MM.1S (cell line): ENCODE data around the gene ADD2.

Source experiments
- DNase-seq: peaks from one replicate; pipeline ENCODE4 v3.0.0-alpha.2; 2015
- H2AFZ ChIP-seq: fragments of 300-600 bp; sonication (generic); 2 replicates; pipeline ENCODE4 v1.6.0; 2016; ENCODE audit warnings: antibody characterized with exemption, low read length
- H3F3A ChIP-seq: fragments of 300-600 bp; sonication (generic); 2 replicates; pipeline ENCODE4 v1.6.1; 2016; ENCODE audit warnings: mild to moderate bottlenecking, antibody characterized with exemption, low read length, moderate library complexity, mixed read lengths; ENCODE audit not compliant: insufficient read depth
- H3K27ac ChIP-seq: fragments of 300-600 bp; sonication (generic); 2 replicates; pipeline ENCODE4 v1.5.1; 2016; ENCODE audit warnings: mild to moderate bottlenecking, low read length
- H3K27me3 ChIP-seq: fragments of 300-600 bp; sonication (generic); replicated peaks from 2 replicates; pipeline ENCODE4 v1.6.0; 2016; ENCODE audit warnings: low read length; ENCODE audit not compliant: insufficient read depth
- H3K36me3 ChIP-seq: fragments of 300-600 bp; sonication (generic); replicated peaks from 2 replicates; pipeline ENCODE4 v1.6.1; 2016; ENCODE audit warnings: mild to moderate bottlenecking, low read length, mixed read lengths; ENCODE audit not compliant: insufficient read depth
- H3K4me1 ChIP-seq: fragments of 300-600 bp; sonication (generic); 2 replicates; pipeline ENCODE4 v1.6.1; 2016; ENCODE audit warnings: low read length, mixed read lengths
- H3K4me2 ChIP-seq: fragments of 300-600 bp; sonication (generic); 2 replicates; pipeline ENCODE4 v1.6.0; 2016; ENCODE audit warnings: low read depth, low read length
- H3K4me3 ChIP-seq: fragments of 300-600 bp; sonication (generic); 2 replicates; pipeline ENCODE4 v1.5.1; 2016; ENCODE audit warnings: low read length, mixed read lengths
- H3K79me2 ChIP-seq: fragments of 300-600 bp; sonication (generic); 2 replicates; pipeline ENCODE4 v1.6.1; 2016; ENCODE audit warnings: mixed run types, low read length, mixed read lengths
- H3K9ac ChIP-seq: fragments of 300-600 bp; sonication (generic); 2 replicates; pipeline ENCODE4 v1.6.1; 2016; ENCODE audit warnings: low read length, mixed read lengths
- H3K9me2 ChIP-seq: fragments of 300-600 bp; sonication (generic); replicated peaks from 2 replicates; pipeline ENCODE4 v1.6.1; 2016; ENCODE audit warnings: mild to moderate bottlenecking, low read length, mixed read lengths; ENCODE audit not compliant: insufficient read depth
- H3K9me3 ChIP-seq: fragments of 300-600 bp; sonication (generic); replicated peaks from 2 replicates; pipeline ENCODE4 v1.6.1; 2016; ENCODE audit warnings: mild to moderate bottlenecking, low read length, mixed read lengths; ENCODE audit not compliant: insufficient read depth
- H4K20me1 ChIP-seq: fragments of 300-600 bp; sonication (generic); 2 replicates; pipeline ENCODE4 v1.6.1; 2016; ENCODE audit warnings: mild to moderate bottlenecking, low read length, moderate library complexity, mixed read lengths; ENCODE audit not compliant: insufficient read depth
- EZH2 ChIP-seq: fragments of 300-600 bp; sonication (generic); optimal IDR thresholded peaks from 2 replicates; pipeline ENCODE3; 2017; ENCODE audit warnings: low read depth, mild to moderate bottlenecking, antibody characterized with exemption, low read length, mixed read lengths
- EZH2phosphoT487 ChIP-seq: fragments of 300-600 bp; sonication (generic); IDR thresholded peaks from 2 replicates; pipeline ENCODE4 v1.6.1; 2018; ENCODE audit warnings: antibody characterized with exemption, low read length
- TF ChIP-seq, protein P1 (sequence below): fragments of 300-600 bp; sonication (generic); IDR thresholded peaks from 2 replicates; pipeline ENCODE4 v1.5.1; 2016; ENCODE audit warnings: antibody characterized with exemption, low read length, mixed read lengths

The ADD2 gene

GRCh38 chr2:70647873-70648481 lies 120.0 kb downstream of the ADD2 start:
- H3K27ac ChIP-seq = no peak overlapping the region
- peak; percentile 72 for DNase-seq
- H3K9ac ChIP-seq = no peak overlapping the region
- no peaks in the 10 kb centered on the region for H4K20me1 ChIP-seq
- H3F3A ChIP-seq = no peaks in the 10 kb centered on the region
- H3K79me2 ChIP-seq = no peaks in the 10 kb centered on the region
- no peaks in the 10 kb centered on the region for H3K36me3 ChIP-seq
- no peak overlapping the region for H2AFZ ChIP-seq
- H3K9me3 ChIP-seq = no peaks in the 10 kb centered on the region
- H3K4me2 ChIP-seq = no peak overlapping the region
- H3K9me2 ChIP-seq = no peaks in the 10 kb centered on the region
- no peak overlapping the region for H3K4me3 ChIP-seq
- no peaks in the 10 kb centered on the region for H3K4me1 ChIP-seq
- no peak for TF ChIP-seq EZH2
- TF ChIP-seq, protein P1, sequence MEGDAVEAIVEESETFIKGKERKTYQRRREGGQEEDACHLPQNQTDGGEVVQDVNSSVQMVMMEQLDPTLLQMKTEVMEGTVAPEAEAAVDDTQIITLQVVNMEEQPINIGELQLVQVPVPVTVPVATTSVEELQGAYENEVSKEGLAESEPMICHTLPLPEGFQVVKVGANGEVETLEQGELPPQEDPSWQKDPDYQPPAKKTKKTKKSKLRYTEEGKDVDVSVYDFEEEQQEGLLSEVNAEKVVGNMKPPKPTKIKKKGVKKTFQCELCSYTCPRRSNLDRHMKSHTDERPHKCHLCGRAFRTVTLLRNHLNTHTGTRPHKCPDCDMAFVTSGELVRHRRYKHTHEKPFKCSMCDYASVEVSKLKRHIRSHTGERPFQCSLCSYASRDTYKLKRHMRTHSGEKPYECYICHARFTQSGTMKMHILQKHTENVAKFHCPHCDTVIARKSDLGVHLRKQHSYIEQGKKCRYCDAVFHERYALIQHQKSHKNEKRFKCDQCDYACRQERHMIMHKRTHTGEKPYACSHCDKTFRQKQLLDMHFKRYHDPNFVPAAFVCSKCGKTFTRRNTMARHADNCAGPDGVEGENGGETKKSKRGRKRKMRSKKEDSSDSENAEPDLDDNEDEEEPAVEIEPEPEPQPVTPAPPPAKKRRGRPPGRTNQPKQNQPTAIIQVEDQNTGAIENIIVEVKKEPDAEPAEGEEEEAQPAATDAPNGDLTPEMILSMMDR = peak; percentile 99
- H3K27me3 ChIP-seq = no peaks in the 10 kb centered on the region

GRCh38 chr2:70646420-70646818 lies 121.6 kb downstream of the ADD2 start:
- no peaks in the 10 kb centered on the region for H3K27me3 ChIP-seq
- no peak for DNase-seq
- H3K27ac ChIP-seq = no peak overlapping the region
- no peak overlapping the region for H3K4me2 ChIP-seq
- H3F3A ChIP-seq = no peaks in the 10 kb centered on the region
- H3K4me1 ChIP-seq = no peaks in the 10 kb centered on the region
- H4K20me1 ChIP-seq = no peaks in the 10 kb centered on the region
- H3K9me3 ChIP-seq = no peaks in the 10 kb centered on the region
- no peaks in the 10 kb centered on the region for H3K36me3 ChIP-seq
- no peak overlapping the region for H2AFZ ChIP-seq
- no peak for TF ChIP-seq EZH2
- TF ChIP-seq, protein P1 = no peak
- no peaks in the 10 kb centered on the region for H3K9me2 ChIP-seq
- no peaks in the 10 kb centered on the region for H3K79me2 ChIP-seq
- no peak overlapping the region for H3K4me3 ChIP-seq
- H3K9ac ChIP-seq = no peak overlapping the region

DNA sequence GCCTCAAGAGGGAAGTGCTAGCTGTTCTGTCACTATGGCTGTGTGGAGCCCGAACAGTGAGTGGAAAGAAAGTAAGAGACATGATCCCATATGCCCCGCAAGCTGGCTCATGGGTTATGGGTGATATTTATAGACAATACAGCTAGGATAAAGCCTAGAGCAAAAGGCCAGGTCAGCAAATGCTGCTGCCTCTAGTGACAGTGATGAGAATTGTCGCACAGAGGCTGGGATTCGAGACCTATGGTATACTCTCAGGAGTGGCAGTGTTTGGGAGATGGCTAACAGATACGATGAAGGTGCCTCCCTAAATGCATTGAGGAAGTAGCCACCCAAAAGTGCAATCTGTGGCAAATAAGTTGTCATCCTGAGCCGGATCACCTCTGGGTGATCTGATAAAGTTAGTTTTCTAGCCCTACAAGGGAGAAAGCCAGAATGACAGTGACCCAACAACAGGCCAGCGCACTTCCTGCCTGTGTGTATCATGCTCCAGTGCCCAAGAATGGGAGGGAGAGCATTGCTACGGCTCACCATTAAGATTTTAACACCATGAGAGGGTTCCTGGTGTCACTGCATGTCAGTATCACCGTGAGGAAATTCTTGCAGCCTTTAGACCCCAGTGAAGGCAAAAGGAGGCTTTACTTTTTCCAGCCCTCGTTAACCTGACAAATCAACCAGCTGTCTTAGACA lies 122.1 kb downstream of the ADD2 start:
- no peaks in the 10 kb centered on the region for H3K27me3 ChIP-seq
- no peak overlapping the region for H3K4me3 ChIP-seq
- no peaks in the 10 kb centered on the region for H3K36me3 ChIP-seq
- H3F3A ChIP-seq = no peaks in the 10 kb centered on the region
- H3K27ac ChIP-seq = no peak overlapping the region
- no peak overlapping the region for H2AFZ ChIP-seq
- peak; percentile 21 for DNase-seq
- H3K79me2 ChIP-seq = no peaks in the 10 kb centered on the region
- no peaks in the 10 kb centered on the region for H3K9me2 ChIP-seq
- H3K9me3 ChIP-seq = no peaks in the 10 kb centered on the region
- no peak overlapping the region for H3K4me2 ChIP-seq
- H4K20me1 ChIP-seq = no peaks in the 10 kb centered on the region
- no peak overlapping the region for H3K9ac ChIP-seq
- H3K4me1 ChIP-seq = no peaks in the 10 kb centered on the region
- TF ChIP-seq, protein P1 = peak; percentile 25; the same call in 1 of the 2 replicates
- TF ChIP-seq EZH2phosphoT487 = no peak
